ENCODE results near the gene IMPA2. TPM values are rescaled to one million over a fixed set of nuclear protein-coding genes. Genes with fewer than 3 reads are reported as not detected.

IMPA2 gene
- polyA plus RNA-seq, 3 donors = 25.3 to 271 (median 32.6) TPM

DNA sequence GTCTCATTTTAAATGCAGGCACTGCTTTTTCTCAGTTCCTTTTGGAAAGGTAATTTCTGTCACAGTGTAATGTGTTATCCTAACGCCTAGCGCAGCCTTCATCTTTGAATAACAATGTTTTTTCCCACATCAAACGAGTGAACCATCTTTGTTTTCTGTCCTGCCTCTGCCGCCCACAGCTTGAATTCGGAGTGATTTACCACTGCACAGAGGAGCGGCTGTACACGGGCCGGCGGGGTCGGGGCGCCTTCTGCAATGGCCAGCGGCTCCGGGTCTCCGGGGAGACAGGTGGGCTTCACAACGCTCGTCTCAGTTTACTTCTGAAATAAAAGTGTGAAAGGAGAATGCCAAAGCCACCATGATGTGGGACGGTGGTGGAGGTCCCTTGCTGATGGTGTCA is 32.8 kb downstream of the IMPA2 start:
- 78 to 92% (median 89%) methylated on average over 17 of the region's 17 CpGs for WGBS, 3 donors
- H3K27ac ChIP-seq (ENCODE audit: low read depth, low read length) = no peak overlapping the region

DNA sequence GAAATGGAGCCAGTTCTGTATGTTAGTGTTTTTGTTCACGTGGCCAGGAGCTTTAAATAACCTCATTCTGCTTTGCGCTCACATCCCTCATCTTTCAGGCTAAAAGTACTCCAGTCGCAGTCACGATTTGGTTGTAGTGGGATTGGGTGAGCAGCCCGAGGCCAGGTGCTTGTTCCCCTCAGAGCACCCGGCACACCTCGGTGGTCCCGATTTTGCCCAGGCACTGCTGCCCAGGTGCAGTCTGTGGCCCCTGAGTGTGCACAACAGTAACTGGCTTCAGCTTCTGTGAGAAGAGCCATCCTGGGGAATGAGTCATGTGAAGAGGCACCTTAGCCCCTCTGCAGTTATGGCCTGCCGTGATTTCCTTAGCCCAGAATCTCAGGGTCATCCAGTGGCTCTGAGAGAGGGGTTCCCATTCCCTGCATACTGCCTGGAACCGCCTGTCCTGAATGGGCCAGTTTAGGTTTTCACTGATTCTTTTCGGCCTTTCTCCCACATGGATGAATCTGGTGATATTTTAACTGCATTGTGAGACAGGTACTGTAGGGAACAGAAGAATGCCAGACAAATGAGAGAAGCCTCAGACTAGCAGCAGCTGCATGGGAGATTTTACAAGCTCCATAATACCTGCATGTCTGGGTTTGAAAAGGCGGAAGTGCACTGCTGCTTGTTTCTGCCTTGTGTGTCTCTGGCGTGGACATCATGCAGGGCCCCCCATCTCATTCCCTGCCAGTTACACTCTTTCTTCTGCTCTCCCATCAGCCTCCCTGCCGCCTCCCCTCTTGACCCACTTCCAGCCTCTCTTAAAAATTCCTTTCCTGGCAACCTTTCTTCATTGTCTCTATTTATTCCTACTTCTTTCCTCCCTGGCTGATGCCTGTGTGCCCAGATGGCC is 33.5 kb downstream of the IMPA2 start:
- 76 to 93% (median 88%) methylated on average over 14 of the region's 14 CpGs for WGBS, 3 donors
- H3K27ac ChIP-seq (ENCODE audit: low read depth, low read length) = no peak overlapping the region

DNA sequence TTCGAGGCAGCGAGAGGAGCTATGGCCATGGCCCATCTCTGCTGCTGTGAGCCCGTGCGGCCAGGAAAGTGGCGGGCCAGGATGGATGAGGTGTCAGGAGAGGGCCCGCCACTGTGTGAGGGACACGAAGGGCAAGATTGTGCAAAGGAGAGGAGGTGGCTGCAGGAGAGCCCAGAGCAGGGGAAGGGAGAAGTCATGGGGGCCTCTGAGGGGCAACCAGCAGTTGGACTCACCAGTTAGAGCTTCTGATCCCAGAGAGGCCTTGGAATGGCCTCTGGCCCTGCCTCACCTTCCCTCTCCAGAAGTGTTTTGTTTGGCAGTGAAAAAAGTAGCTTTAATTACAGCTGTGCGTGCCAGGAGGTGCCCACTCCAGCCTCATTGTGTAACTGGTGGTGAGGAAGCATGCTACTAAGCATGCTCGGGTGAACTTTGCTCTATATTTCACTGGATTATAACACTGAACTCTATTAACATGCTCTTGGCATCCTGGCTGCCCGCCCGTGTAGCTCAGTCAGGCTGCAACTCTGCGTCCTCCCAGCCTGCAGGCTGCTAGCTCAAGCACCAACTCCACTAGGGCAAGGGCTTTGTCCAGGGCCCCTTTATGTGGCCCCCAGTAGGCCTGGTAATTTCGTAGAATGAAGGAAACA is 34.2 kb downstream of the IMPA2 start:
- no peak overlapping the region for H3K27ac ChIP-seq (ENCODE audit: low read depth, low read length)
- 20 to 63% (median 60%) methylated on average over 13 of the region's 13 CpGs for WGBS, 3 donors

DNA sequence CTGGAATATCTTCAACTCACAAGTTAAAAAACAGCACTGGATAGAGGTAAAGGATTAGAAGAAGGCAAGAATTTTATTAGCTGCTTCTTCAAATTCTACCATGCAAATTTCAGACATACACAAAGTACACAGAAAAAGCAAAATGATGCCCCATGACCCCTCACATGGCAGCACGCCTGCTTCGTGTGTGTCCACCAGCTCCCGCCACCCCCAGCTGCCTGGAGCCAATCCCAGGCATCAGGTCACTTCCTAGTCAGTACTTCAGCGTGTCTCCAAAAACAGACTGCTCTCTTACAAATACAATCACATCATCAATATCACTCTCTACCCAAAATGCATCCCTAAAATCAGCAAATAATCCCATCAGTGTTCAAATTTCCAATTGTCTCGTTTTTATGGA is 35.8 kb downstream of the IMPA2 start:
- H3K27ac ChIP-seq (ENCODE audit: low read depth, low read length) = no peak overlapping the region
- WGBS, 3 donors = 56 to 78% (median 75%) methylated on average over 5 of the region's 5 CpGs

DNA sequence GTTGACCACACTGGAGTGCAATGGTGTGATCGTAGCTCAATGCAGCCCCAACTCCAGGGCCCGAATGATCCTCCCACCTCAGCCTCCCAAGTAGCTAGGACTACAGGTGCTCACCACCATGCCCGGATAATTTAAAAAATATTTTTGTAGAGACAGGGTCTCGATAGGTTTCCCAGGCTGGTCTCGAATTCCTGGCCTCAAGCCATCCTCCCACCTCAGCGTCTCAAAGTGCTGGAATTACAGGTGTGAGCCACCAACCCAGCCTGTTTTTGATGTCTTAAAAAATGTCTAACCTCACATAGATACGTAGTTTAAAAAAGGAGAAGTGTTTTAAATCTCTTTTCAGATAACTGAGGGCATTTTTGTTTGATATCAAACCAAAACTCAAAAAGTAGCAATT is 37.6 kb downstream of the IMPA2 start:
- 92 to 96% (median 96%) methylated on average over 7 of the region's 7 CpGs for WGBS, 3 donors
- H3K27ac ChIP-seq (ENCODE audit: low read depth, low read length) = no peak overlapping the region

DNA sequence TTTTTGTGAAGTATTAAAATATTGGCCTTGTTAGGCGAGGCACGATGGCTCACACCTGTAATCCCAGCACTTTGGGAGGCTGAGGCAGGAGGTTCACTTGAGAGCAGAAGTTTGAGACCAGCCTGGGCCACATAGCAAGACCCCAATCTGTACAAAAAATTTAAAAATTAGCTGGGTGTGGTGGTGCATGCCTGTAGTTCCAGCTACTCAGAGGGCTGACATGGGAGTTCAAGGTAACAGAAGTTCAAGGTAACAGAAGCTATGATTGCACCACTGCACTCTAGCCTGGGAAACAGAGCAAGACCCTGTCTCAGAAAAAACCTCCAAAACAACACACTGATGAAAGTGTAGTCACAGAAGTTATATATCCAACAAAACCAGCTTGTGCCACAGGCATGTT is 39.8 kb downstream of the IMPA2 start:
- 98 to 100% (median 98%) methylated on average over 2 of the region's 2 CpGs for WGBS, 3 donors
- H3K27ac ChIP-seq (ENCODE audit: low read depth, low read length) = no peak overlapping the region

DNA sequence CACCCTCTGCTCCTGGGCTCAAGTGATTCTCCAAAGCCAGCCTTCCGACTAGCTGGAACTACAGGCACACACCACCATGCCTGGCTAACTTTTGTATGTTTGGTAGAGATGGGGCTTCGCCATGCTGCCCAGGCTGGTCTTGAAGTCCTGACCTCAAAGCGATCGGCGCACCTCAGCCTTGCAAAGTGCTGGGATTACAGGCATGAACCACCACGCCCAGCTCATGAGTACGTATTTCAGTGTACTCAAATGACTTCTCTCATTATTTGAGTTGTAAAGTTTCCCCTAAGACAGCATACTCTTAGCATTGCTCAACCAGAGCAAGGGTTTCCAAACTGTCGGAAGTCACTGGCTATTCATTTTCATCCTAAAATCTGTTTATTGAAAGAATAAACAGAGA is 40.3 kb downstream of the IMPA2 start:
- no peak overlapping the region for H3K27ac ChIP-seq (ENCODE audit: low read depth, low read length)
- WGBS, 3 donors = 87 to 95% (median 93%) methylated on average over 8 of the region's 8 CpGs

DNA sequence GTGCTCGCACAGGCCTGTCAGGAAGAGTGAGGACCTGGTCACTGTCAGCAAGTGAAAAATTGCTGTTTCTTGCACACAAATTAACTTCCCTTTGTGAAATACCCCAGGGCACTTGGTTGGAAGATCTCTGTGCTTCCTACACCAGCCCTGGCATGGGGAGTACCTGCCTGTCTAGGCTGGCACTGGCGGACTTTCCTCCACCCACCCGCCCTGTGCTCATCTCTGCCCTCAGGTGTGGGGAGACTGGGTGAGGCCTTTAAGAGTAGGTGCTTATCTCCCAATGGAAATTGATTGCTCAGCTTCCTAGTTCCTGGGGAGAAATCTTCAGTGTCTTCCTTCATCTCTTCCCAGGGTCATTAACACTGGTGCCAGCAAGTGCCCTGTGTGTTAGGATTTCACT is 42.1 kb downstream of the IMPA2 start:
- WGBS, 3 donors = 82 to 98% (median 91%) methylated on average over 3 of the region's 3 CpGs
- H3K27ac ChIP-seq (ENCODE audit: low read depth, low read length) = no peak overlapping the region

DNA sequence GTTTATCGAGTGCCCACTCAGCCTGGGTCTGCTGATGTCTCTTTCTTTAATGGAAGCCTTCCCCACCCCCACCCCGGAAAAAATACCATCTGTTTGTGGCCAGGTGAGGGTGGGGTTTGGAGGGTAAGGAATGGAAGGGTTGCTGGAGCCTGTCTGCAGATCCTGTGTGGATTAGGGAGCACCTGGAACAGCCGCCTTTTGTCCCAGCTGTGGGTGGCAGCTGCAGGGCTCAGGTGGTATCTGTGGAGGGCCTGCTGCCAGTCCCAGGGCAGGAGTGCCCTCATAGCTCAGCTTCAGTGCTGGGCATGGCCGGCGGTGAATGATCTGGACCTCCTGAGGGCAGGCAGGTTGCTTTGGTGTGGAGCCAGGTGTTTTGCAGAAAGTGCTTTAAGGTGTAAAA is 45.3 kb downstream of the IMPA2 start:
- 32 to 92% (median 90%) methylated on average over 5 of the region's 5 CpGs for WGBS, 3 donors

DNA sequence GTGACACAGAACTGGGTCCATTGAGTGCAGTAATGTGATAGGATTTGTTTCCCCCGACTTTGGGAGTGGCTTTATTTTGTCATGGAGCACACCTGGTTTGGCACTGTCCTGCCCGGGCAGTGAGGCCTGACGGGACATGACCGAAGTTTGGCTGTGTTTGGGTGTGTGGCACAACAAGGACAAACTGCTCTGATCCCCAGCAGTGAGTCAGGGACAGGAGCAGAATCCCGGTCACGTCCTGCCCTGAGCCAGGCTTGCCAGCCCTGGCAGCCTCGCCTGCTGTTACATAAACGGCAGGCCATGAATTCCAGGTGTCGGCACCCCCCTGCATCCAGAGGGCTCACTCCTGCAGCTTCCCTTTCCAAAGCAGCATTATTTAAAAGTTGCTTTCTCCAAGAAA is 45.7 kb downstream of the IMPA2 start:
- H3K27ac ChIP-seq (ENCODE audit: low read depth, low read length) = no peak overlapping the region
- WGBS, 3 donors = 24 to 70% (median 69%) methylated on average over 9 of the region's 9 CpGs

More for the DNA sequence above, 45.3 kb downstream of the IMPA2 start:
- H3K27ac ChIP-seq (ENCODE audit: low read depth, low read length) = no peak overlapping the region

DNA sequence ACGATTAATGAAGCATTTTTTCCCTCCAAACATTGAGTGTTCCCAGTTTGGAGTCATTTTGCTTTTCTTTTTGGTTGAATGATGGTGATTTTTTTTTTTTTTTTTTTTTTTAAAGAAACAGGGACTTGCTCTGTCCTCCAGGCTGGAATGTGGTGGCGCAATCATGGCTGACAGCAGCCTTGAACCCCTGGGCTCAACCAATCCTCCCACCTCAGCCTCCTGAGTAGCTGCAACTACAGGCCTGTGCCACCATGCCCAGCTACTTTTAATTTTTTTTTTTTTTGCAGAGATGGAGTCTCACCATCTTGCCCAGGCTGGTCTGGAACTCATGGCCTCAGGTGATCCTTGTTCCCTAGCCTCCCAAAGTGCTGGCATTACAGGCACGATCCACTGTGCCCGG is 46.2 kb downstream of the IMPA2 start:
- H3K27ac ChIP-seq (ENCODE audit: low read depth, low read length) = no peak overlapping the region
- WGBS, 3 donors = 68 to 93% (median 87%) methylated on average over 4 of the region's 4 CpGs

DNA sequence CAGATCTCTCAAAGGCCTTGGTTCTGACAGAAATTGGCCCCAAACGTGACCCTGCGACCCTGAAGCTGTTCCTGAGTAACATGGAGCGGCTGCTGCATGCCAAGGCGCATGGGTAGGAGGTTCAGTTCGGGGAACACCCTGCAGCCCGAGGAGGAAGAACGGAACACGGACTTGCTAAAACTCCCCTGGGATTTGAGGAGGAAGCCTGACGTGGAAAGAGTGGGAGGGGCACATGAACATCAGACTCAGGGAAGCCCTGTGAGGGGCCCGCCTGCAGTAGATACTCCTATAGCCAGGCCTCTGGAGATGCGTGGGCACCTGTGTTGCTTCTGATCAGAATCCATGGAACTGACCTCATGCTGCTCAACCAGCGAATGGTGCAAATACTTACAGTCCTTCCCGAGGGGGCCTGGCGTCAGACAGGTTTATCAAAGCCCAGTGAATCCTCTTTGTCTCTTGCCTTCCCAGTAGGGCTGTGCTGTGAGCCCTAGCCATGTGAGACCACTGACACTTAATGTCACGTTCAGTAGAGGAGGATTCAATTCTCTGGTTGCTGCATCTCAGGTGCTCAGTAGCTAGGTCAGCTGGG is 46.8 kb downstream of the IMPA2 start:
- H3K27ac ChIP-seq (ENCODE audit: low read depth, low read length) = no peak overlapping the region
- WGBS, 3 donors = 70 to 78% (median 75%) methylated on average over 15 of the region's 15 CpGs

DNA sequence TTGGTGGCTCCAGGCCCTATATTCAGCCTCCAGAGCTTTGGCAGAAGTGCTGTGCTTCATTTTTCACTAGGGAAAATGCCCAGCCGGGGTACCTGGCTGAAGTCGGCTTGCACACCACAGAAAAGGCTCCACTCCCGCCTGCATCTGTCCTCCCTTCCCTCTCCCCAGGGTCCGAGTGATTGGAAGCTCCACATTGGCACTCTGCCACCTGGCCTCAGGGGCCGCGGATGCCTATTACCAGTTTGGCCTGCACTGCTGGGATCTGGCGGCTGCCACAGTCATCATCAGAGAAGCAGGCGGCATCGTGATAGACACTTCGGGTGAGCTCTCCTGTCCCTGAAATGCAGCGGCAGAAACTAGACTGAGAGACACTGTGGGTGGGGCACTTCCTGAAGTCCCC is 47.4 kb downstream of the IMPA2 start:
- 45 to 88% (median 85%) methylated on average over 11 of the region's 11 CpGs for WGBS, 3 donors
- no peak overlapping the region for H3K27ac ChIP-seq (ENCODE audit: low read depth, low read length)

DNA sequence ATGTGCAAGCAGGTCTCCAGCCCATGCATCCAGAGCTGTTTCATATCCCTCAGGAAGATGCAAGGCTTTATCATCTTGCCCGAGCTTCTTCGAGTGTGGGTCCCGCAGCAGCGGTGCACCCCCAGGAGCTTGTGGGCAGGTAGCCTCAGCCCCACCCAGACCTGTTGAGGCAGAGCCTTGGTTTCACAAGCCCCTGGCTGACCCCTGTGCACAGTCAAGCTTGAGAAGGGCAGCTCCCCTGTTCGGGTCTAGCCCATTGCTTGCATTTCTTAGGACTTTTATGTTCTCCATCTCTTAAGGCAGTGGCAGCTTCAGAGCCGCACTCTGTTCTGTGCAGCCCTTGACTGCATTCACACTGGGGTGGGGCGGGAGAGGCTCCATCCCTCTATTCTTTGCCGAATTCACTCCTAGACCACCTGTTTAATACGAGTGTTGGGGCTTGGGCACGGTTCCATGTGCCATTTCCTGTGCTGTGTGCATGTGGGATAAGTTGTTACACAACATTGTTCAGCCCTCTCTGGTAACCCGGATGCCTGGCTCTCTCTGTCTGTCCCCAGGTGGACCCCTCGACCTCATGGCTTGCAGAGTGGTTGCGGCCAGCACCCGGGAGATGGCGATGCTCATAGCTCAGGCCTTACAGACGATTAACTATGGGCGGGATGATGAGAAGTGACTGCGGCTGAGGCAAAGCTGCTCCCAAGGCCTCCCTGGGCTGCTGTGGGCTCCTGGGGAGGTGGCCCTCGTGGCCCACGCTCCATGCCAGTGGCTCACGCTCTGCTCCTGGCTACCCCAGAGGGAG is 48.7 kb downstream of the IMPA2 start:
- H3K27ac ChIP-seq (ENCODE audit: low read depth, low read length) = no peak overlapping the region
- WGBS, 3 donors = 71 to 81% (median 77%) methylated on average over 21 of the region's 21 CpGs

DNA sequence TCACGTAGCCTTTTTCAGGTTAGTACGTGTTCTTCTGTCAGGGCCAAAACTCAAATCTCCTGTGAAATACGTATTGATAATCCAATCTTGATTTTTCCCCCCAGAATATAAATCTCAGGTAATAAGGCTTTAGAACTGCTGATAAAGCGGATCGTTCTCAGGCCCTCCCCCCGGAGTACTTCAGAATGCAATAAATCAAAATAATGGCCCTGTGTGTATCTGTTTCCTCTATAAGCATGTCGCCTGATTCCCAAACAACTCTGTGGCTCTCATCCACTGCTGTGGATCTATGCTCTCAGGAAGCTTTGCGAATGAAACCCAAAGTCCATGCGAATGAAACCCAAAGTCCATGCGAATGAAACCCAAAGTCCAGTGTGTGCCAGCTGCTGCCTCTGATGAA is 49.4 kb downstream of the IMPA2 start:
- H3K27ac ChIP-seq (ENCODE audit: low read depth, low read length) = no peak overlapping the region
- 70 to 90% (median 85%) methylated on average over 10 of the region's 10 CpGs for WGBS, 3 donors

DNA sequence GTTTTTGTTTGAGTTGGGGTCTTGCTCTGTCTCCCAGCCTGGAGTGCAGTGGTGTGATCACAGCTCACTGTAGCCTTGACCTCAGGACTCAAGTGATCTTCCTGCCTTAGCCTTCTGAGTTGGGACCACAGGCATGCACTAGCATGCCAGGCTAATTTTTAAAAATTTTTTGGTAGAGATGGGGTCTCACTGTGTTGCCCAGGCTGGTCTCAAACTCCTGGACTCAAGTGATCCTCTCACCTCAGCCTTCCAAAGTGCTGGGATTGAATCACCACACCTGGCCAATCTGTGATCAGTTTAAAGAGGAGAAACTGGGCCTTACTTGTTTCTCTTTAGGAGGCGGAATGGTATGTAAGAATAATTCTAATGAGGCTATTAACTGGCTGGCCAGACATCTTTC is 49.9 kb downstream of the IMPA2 start:
- WGBS, 3 donors = 89 to 96% (median 95%) methylated on average over 1 of the region's 1 CpG
- H3K27ac ChIP-seq (ENCODE audit: low read depth, low read length) = no peak overlapping the region

DNA sequence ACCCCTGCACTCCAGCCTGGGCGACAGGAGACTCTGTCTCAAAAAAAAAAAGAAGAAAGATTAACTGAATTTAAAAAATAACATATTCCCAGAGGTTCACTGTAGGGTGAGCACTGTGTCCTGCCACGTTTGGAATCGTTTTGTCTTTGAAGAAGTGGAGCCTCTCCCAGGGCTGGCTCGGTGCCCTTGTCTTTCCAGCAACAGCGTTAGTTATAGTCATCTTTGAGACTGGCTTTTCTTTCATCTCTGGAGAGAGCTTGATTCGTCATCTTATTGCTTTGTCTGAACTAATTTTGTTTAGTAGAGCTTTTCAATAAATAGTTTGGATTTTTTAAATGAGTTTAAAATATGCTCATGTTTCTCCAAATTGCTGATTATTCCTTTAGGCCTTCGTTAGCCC is 50.5 kb downstream of the IMPA2 start:
- H3K27ac ChIP-seq (ENCODE audit: low read depth, low read length) = no peak overlapping the region
- 61% methylated on average over 7 of the region's 7 CpGs for WGBS, 3 donors

DNA sequence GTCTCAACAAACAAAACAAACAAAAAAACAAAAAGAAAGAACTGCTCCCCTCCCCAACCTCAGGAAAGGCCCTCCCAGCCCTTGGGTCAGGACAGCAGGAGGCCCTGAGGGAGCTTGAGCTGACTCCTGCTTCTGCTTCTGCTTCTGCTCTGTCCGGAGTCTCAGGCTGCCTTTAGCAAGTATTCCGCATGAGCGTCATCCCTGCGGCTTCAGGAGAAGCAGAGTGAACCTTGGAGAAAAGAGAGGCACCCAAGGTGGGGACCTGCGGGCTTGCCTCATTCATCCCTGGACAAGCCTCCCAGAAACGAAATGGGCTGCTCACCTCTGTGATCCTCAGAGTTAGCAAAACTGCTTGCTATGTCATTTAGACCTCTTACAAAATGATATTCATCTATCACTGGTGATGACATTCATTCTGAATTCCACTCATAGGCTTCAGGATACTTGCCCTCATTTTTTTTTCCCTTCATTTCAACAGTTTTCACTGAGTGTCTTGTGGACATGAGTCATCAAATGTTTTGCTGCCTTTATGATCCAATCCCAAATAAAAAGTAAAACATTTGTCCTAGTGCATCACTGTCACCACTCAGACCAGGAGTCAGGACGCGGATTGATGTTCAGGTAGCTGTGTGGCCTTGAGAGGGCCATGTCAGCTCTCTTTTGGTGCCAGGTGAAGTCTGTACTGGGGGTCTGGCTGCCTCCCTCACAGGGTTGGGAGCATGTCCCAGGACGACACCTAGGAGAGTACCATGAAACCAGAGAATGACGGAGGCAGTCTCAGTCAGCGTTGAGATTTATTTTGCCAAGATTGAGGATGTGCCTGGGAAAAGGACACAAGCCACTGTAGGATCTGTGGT is 51.7 kb downstream of the IMPA2 start:
- 84 to 88% (median 88%) methylated on average over 11 of the region's 11 CpGs for WGBS, 3 donors
- no peak overlapping the region for H3K27ac ChIP-seq (ENCODE audit: low read depth, low read length)

All from adipose tissue (tissue), 3 donors.